Mesendoderm (in vitro differentiated cells): ENCODE measurements around the gene SEC24C.
A peak's percentile ranks its signal among the peaks of the same experiment; 100 is the strongest.
"Not testable (repeated sequence)": the region's sequence is repeated elsewhere in the genome, so short reads cannot be mapped to it uniquely, and the experiment has no call there.

Experiments
- DNase-seq: peaks from one replicate; pipeline ENCODE4 v3.0.0; 2013
- H2AK5ac ChIP-seq: 2 replicates; pipeline ENCODE4 v1.6.1; 2013; ENCODE audit warnings: low read length, inconsistent platforms
- H2BK120ac ChIP-seq: 2 replicates; pipeline ENCODE4 v1.6.1; 2013; ENCODE audit warnings: low read depth, mild to moderate bottlenecking, low read length, moderate library complexity, mixed read lengths
- H2BK15ac ChIP-seq: replicated peaks from 2 replicates; pipeline ENCODE4 v1.6.1; 2013; ENCODE audit warnings: low read depth, mild to moderate bottlenecking, moderate library complexity
- H2BK5ac ChIP-seq: 2 replicates; pipeline ENCODE4 v1.6.1; 2013; ENCODE audit warnings: low read length, inconsistent platforms
- H3K18ac ChIP-seq: 2 replicates; pipeline ENCODE4 v1.6.1; 2013; ENCODE audit warnings: mild to moderate bottlenecking, low read length, mixed read lengths
- H3K23ac ChIP-seq: one replicate; pipeline ENCODE4 v1.6.1; 2013; ENCODE audit warnings: low read length
- H3K27ac ChIP-seq: 2 replicates; pipeline ENCODE4 v1.5.1; 2013; ENCODE audit warnings: low read depth, mild to moderate bottlenecking, inconsistent platforms, low read length, moderate library complexity
- H3K27me3 ChIP-seq: 2 replicates; pipeline ENCODE4 v1.6.1; 2013; ENCODE audit warnings: low read length, control low read depth, mild to moderate bottlenecking, inconsistent platforms; ENCODE audit not compliant: insufficient read depth, poor library complexity
- H3K36me3 ChIP-seq: 2 replicates; pipeline ENCODE4 v1.6.1; 2013; ENCODE audit warnings: low read length, inconsistent platforms; ENCODE audit not compliant: control insufficient read depth, insufficient read depth
- H3K4ac ChIP-seq: one replicate; pipeline ENCODE4 v1.6.1; 2013; ENCODE audit warnings: low read depth, mild to moderate bottlenecking, low read length, moderate library complexity
- H3K4me1 ChIP-seq: 2 replicates; pipeline ENCODE4 v1.6.1; 2013; ENCODE audit warnings: low read depth, low read length, inconsistent platforms; ENCODE audit not compliant: control insufficient read depth
- H3K4me2 ChIP-seq: 2 replicates; pipeline ENCODE4 v1.6.1; 2013; ENCODE audit warnings: low read length
- H3K4me3 ChIP-seq: 2 replicates; pipeline ENCODE4 v1.5.1; 2013; ENCODE audit warnings: mild to moderate bottlenecking, low read length
- H3K56ac ChIP-seq: one replicate; pipeline ENCODE4 v1.6.1; 2013; ENCODE audit warnings: low read length
- H3K79me1 ChIP-seq: 2 replicates; pipeline ENCODE4 v1.6.1; 2013; ENCODE audit warnings: low read length, inconsistent platforms
- H3K79me2 ChIP-seq: 2 replicates; pipeline ENCODE4 v1.6.1; 2013; ENCODE audit warnings: mild to moderate bottlenecking, low read length; ENCODE audit not compliant: control insufficient read depth, insufficient read depth
- H3K9ac ChIP-seq: 2 replicates; pipeline ENCODE4 v1.6.1; 2013; ENCODE audit warnings: low read length, inconsistent platforms
- H4K5ac ChIP-seq: one replicate; pipeline ENCODE4 v1.6.1; 2013; ENCODE audit warnings: low read length
- H4K8ac ChIP-seq: one replicate; pipeline ENCODE4 v1.6.1; 2013; ENCODE audit warnings: low read depth, mild to moderate bottlenecking, control low read depth, low read length, moderate library complexity
- WGBS: extraction: QIAGEN DNeasy Blood & Tissue Kit; methylation state at CpG from one replicate; pipeline ENCODE4 v1.1.7; 2013; ENCODE audit warnings: low lambda C conversion rate, missing lambda C conversion rate; ENCODE audit not compliant: insufficient coverage; ENCODE audit errors: extremely low coverage; 5-methylcytosine and 5-hydroxymethylcytosine counted together

Gene SEC24C

GRCh38 chr10:73729781-73730152, 14.4 kb upstream of the SEC24C start:
- peak overlapping the region; percentile 46 for H3K27ac ChIP-seq
- no CpG with 5 or more reads among the region's 9 CpGs for WGBS
- H3K18ac ChIP-seq: peak overlapping the region; percentile 62
- not testable (repeated sequence) for H2BK5ac ChIP-seq, H3K4ac ChIP-seq, H2BK120ac ChIP-seq, H2BK15ac ChIP-seq, H3K79me1 ChIP-seq, H3K23ac ChIP-seq, DNase-seq, H3K4me1 ChIP-seq, H3K27me3 ChIP-seq, H4K5ac ChIP-seq, H3K36me3 ChIP-seq, H3K79me2 ChIP-seq, H2AK5ac ChIP-seq, H4K8ac ChIP-seq
- peak overlapping the region; percentile 99 for H3K56ac ChIP-seq
- H3K4me2 ChIP-seq: peak overlapping the region; percentile 20
- H3K9ac ChIP-seq: peak overlapping the region; percentile 99
- H3K4me3 ChIP-seq: peak overlapping the region; percentile 97

GRCh38 chr10:73730153-73730906, 13.8 kb upstream of the SEC24C start:
- Histone ChIP-seq H4K5ac (no peak overlapping the region), H3K79me2 (no peaks in the 10 kb centered on the region), H3K27ac (peak overlapping the region; percentile 63), H3K4ac (peak overlapping the region; percentile 96), H3K4me2 (peak overlapping the region; percentile 29), H3K18ac (peak overlapping the region; percentile 62), H3K4me3 (peak overlapping the region; percentile 97), H3K56ac (peak overlapping the region; percentile 99), H3K23ac (no peak overlapping the region), H4K8ac (no peak overlapping the region), H3K36me3 (no peaks in the 10 kb centered on the region), H3K4me1 (no peaks in the 10 kb centered on the region), H3K79me1 (peaks cover 2% of the 10 kb centered on the region), H2BK15ac (no peak overlapping the region), H2AK5ac (no peak overlapping the region), H3K27me3 (no peaks in the 10 kb centered on the region), H2BK5ac (peak overlapping the region; percentile 82), H3K9ac (peak overlapping the region; percentile 99), H2BK120ac (no peak overlapping the region)
- WGBS: no CpG with 5 or more reads among the region's 58 CpGs
- peak; percentile 97 for DNase-seq

GRCh38 chr10:73731588-73732375, 12.4 kb upstream of the SEC24C start:
- H4K5ac ChIP-seq: no peak overlapping the region
- no peaks in the 10 kb centered on the region for H3K79me2 ChIP-seq
- no peak overlapping the region for H2AK5ac ChIP-seq
- no peak overlapping the region for H3K23ac ChIP-seq
- no peak overlapping the region for H3K56ac ChIP-seq
- no peak overlapping the region for H3K4me3 ChIP-seq
- no peaks in the 10 kb centered on the region for H3K4me1 ChIP-seq
- H3K4ac ChIP-seq: no peak overlapping the region
- H3K27ac ChIP-seq: no peak overlapping the region
- DNase-seq: no peak
- no peak overlapping the region for H3K18ac ChIP-seq
- H4K8ac ChIP-seq: no peak overlapping the region
- no peak overlapping the region for H3K4me2 ChIP-seq
- H3K27me3 ChIP-seq: no peaks in the 10 kb centered on the region
- H3K79me1 ChIP-seq: peaks cover 2% of the 10 kb centered on the region
- H3K9ac ChIP-seq: no peak overlapping the region
- H2BK15ac ChIP-seq: no peak overlapping the region
- no peak overlapping the region for H2BK120ac ChIP-seq
- WGBS: no CpG with 5 or more reads among the region's 42 CpGs
- no peak overlapping the region for H2BK5ac ChIP-seq
- H3K36me3 ChIP-seq: no peaks in the 10 kb centered on the region

DNA sequence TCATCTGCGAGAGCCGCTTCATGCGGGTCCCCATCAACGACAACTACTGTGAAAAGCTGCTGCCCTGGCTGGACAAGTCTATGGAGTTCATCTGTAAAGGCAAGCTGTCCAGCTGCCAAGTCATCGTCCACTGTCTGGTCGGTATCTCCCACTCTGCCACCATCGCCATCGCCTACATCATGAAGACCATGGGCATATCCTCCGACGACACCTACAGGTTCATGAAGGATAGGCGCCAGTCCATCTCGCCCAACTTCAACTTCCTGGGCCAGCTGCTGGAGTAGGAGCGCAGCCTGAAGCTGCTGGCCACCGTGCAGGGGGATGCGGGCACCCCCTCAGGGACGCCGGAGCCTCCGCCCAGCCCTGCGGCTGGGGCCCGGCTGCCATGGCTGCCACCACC, 11.7 kb upstream of the SEC24C start:
- Histone ChIP-seq H3K4ac (no peak overlapping the region), H3K79me1 (peaks cover 2% of the 10 kb centered on the region), H3K23ac (no peak overlapping the region), H3K56ac (no peak overlapping the region), H3K27ac (no peak overlapping the region), H2AK5ac (no peak overlapping the region), H3K79me2 (no peaks in the 10 kb centered on the region), H4K5ac (no peak overlapping the region), H3K4me1 (no peaks in the 10 kb centered on the region), H3K4me2 (no peak overlapping the region), H2BK120ac (no peak overlapping the region), H2BK5ac (no peak overlapping the region), H3K18ac (no peak overlapping the region), H3K9ac (no peak overlapping the region), H3K4me3 (no peak overlapping the region), H4K8ac (no peak overlapping the region), H2BK15ac (no peak overlapping the region), H3K36me3 (no peaks in the 10 kb centered on the region), H3K27me3 (no peaks in the 10 kb centered on the region)
- DNase-seq: no peak
- no CpG with 5 or more reads among the region's 20 CpGs for WGBS

- no peak overlapping the region for H2AK5ac ChIP-seq
- no peak overlapping the region for H2BK5ac ChIP-seq
- no peaks in the 10 kb centered on the region for H3K4me1 ChIP-seq
- no peak overlapping the region for H3K4ac ChIP-seq
- DNase-seq: no peak
- no peak overlapping the region for H3K56ac ChIP-seq
- no peak overlapping the region for H3K4me3 ChIP-seq
- no peak overlapping the region for H4K5ac ChIP-seq
- no peak overlapping the region for H3K23ac ChIP-seq
- H3K79me1 ChIP-seq: peaks cover 2% of the 10 kb centered on the region
- no peak overlapping the region for H4K8ac ChIP-seq
- H3K4me2 ChIP-seq: no peak overlapping the region
- no CpG with 5 or more reads among the region's 84 CpGs for WGBS
- H3K79me2 ChIP-seq: no peaks in the 10 kb centered on the region
- H3K9ac ChIP-seq: no peak overlapping the region
- H3K27ac ChIP-seq: no peak overlapping the region
- H3K27me3 ChIP-seq: no peaks in the 10 kb centered on the region
- H3K18ac ChIP-seq: no peak overlapping the region
- no peak overlapping the region for H2BK120ac ChIP-seq
- H3K36me3 ChIP-seq: no peaks in the 10 kb centered on the region
- H2BK15ac ChIP-seq: no peak overlapping the region
These were observed 11.1 kb upstream of the SEC24C start for GRCh38 chr10:73732931-73733623.
